OCI-LY1 (cell line): Measurements from ENCODE around the gene TMCC1.

Experiments used
- H2AFZ ChIP-seq: fragments of 200-600 bp; sonication (generic), shearing (Covaris generic); 2 replicates; pipeline ENCODE4 v1.6.0; 2014; ENCODE audit warnings: antibody characterized with exemption, mild to moderate bottlenecking, low read length
- H3F3A ChIP-seq: fragments of 200-600 bp; sonication (generic), shearing (Covaris generic); 2 replicates; pipeline ENCODE4 v1.6.0; 2014; ENCODE audit warnings: mild to moderate bottlenecking, antibody characterized with exemption, low read length, moderate library complexity; ENCODE audit not compliant: insufficient read depth
- H3K27ac ChIP-seq: fragments of 200-600 bp; sonication (generic); 2 replicates; pipeline ENCODE4 v1.5.1; 2014; ENCODE audit warnings: low read length, mixed run types, mild to moderate bottlenecking, low read depth; ENCODE audit not compliant: poor library complexity, severe bottlenecking
- H3K27me3 ChIP-seq: fragments of 200-600 bp; sonication (generic); 2 replicates; pipeline ENCODE4 v1.6.0; 2014; ENCODE audit warnings: antibody characterized with exemption, mild to moderate bottlenecking, low read length, moderate library complexity; ENCODE audit not compliant: insufficient read depth
- H3K36me3 ChIP-seq: fragments of 200-600 bp; sonication (generic); 2 replicates; pipeline ENCODE4 v1.6.1; 2014; ENCODE audit warnings: mild to moderate bottlenecking, antibody characterized with exemption, low read length, moderate library complexity, mixed read lengths; ENCODE audit not compliant: insufficient read depth
- H3K4me1 ChIP-seq: fragments of 200-600 bp; sonication (generic); 2 replicates; pipeline ENCODE4 v1.5.1; 2014; ENCODE audit warnings: mild to moderate bottlenecking, low read length, moderate library complexity; ENCODE audit not compliant: insufficient read depth, severe bottlenecking
- H3K4me2 ChIP-seq: fragments of 200-600 bp; sonication (generic), shearing (Covaris generic); 2 replicates; pipeline ENCODE4 v1.6.1; 2014; ENCODE audit warnings: low read length
- H3K4me3 ChIP-seq: fragments of 200-600 bp; sonication (generic); 2 replicates; pipeline ENCODE4 v1.5.1; 2014; ENCODE audit warnings: low read length, low read depth, mild to moderate bottlenecking, mixed read lengths; ENCODE audit not compliant: poor library complexity, severe bottlenecking
- H3K79me2 ChIP-seq: fragments of 200-600 bp; shearing (Covaris generic); 2 replicates; pipeline ENCODE4 v1.6.1; 2016; ENCODE audit warnings: mixed run types, low read length, mixed read lengths; ENCODE audit not compliant: insufficient read depth
- H3K9ac ChIP-seq: fragments of 200-600 bp; sonication (generic), shearing (Covaris generic); 2 replicates; pipeline ENCODE4 v1.6.1; 2014; ENCODE audit warnings: mild to moderate bottlenecking, low read length, mixed read lengths
- H3K9me2 ChIP-seq: fragments of 200-600 bp; sonication (generic), shearing (Covaris generic); 2 replicates; pipeline ENCODE4 v1.6.1; 2014; ENCODE audit warnings: low read depth, mild to moderate bottlenecking, low read length, mixed read lengths
- H3K9me3 ChIP-seq: fragments of 200-600 bp; shearing (Covaris generic); 2 replicates; pipeline ENCODE4 v1.6.1; 2014; ENCODE audit warnings: low read length, mixed read lengths
- H4K20me1 ChIP-seq: fragments of 200-600 bp; sonication (generic), shearing (Covaris generic); 2 replicates; pipeline ENCODE4 v1.6.0; 2016; ENCODE audit warnings: mild to moderate bottlenecking, low read length; ENCODE audit not compliant: insufficient read depth
- EZH2 ChIP-seq: fragments of 200-600 bp; sonication (generic), shearing (Covaris generic); IDR thresholded peaks from 2 replicates; pipeline ENCODE4 v1.8.0; 2017; ENCODE audit warnings: borderline replicate concordance, mixed run types, mild to moderate bottlenecking, antibody characterized with exemption, low read length, moderate library complexity, mixed read lengths
- TF ChIP-seq, protein P1 (sequence below): fragments of 200-600 bp; sonication (generic), shearing (Covaris generic); IDR thresholded peaks from 2 replicates; pipeline ENCODE4 v1.5.1; 2017; ENCODE audit warnings: mild to moderate bottlenecking, antibody characterized with exemption, low read length, moderate library complexity, mixed read lengths

Gene TMCC1

DNA sequence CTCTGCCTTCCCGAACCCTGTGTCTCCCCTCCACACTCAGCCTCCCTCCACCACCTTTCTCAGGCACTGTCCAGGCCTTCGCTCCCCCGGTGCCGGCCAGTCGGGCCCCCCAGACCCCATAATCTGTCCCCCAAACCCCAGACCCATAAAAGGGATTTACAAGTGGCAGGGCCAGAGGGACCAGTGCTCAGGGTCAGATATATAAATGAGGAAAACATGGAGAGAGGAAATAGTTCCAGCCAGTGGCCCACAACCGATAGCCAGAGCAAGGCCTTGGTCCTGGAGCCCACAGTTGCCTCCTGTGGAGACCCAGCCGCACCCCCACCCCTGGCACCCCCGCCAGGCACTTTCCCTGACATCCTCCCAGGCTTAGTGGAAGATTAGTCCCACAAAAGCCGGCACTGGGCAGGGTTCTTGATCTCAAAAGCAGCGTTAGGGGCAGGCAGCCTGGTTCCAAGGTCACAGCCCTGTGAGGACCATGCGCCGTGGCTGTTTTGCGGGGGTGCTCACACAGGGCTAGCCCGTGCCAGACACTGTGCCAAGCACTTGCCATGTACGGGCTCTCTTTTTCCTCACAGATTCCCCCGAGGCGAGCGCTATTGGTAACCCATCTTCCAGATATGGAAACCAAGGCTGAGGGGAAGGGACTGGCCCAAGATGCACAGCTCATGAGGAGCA, 286.0 kb downstream of the TMCC1 start:
- H3K27me3 ChIP-seq, result peaks cover 17% of the 10 kb centered on the region
- H3K27ac ChIP-seq, result no peak overlapping the region
- no peak for TF ChIP-seq EZH2
- TF ChIP-seq, protein P1, sequence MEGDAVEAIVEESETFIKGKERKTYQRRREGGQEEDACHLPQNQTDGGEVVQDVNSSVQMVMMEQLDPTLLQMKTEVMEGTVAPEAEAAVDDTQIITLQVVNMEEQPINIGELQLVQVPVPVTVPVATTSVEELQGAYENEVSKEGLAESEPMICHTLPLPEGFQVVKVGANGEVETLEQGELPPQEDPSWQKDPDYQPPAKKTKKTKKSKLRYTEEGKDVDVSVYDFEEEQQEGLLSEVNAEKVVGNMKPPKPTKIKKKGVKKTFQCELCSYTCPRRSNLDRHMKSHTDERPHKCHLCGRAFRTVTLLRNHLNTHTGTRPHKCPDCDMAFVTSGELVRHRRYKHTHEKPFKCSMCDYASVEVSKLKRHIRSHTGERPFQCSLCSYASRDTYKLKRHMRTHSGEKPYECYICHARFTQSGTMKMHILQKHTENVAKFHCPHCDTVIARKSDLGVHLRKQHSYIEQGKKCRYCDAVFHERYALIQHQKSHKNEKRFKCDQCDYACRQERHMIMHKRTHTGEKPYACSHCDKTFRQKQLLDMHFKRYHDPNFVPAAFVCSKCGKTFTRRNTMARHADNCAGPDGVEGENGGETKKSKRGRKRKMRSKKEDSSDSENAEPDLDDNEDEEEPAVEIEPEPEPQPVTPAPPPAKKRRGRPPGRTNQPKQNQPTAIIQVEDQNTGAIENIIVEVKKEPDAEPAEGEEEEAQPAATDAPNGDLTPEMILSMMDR, result no peak
- H3K9me3 ChIP-seq, result no peaks in the 10 kb centered on the region
- no peaks in the 10 kb centered on the region for H3K9me2 ChIP-seq
- peaks cover 17% of the 10 kb centered on the region for H3K4me1 ChIP-seq
- H3K4me3 ChIP-seq, result peak overlapping the region; percentile 64
- H2AFZ ChIP-seq, result no peak overlapping the region
- no peaks in the 10 kb centered on the region for H4K20me1 ChIP-seq
- no peaks in the 10 kb centered on the region for H3F3A ChIP-seq
- H3K9ac ChIP-seq, result peak overlapping the region; percentile 47; the same call in 1 of the 2 replicates
- H3K79me2 ChIP-seq, result no peaks in the 10 kb centered on the region
- H3K4me2 ChIP-seq, result peak overlapping the region; percentile 76
- H3K36me3 ChIP-seq, result no peaks in the 10 kb centered on the region

DNA sequence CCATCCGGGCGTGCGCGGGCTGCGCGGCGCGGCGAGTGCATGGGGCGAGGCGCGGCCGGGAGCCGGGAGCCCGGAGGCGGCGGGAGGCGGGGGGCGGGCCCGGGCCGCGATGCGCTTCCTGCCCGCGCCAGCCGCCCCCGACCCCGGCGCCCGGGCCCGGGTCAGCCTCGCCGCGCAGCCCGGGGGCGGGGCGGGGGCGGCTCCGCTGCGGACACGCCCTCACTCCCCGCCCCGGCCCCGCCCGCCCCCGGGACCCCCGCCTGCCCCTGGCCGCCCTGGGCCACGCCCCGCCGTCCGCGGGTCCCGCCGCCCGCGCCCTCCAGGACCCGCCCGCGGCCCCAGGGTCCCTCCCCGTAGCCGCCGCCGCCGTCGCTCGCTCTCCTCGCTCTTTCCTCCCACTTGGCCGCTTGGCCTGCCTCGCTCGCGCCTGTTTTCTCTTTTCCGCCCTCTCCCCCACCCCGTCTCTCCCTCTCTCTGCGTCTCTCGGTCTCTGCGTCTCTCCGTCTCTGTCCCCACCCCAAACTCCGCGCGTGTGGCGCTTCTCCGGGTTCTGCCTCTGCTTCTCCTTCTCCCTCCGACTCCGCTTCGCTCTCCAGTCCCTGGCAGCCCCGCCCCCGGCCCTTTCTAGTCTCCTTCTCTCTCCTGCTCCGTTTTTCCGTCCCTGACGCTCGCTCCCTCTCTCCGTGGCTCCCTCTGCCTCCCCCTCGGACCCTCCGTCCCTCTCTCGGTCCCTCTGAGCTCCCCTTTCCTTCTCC, 286.7 kb downstream of the TMCC1 start, which contains the start of gene PLXND1:
TSS of gene PLXND1 (minus strand) at position 41 of the 755 bp plus-strand sequence. CDS start at position 4, 37 bp downstream.
- H3K36me3 ChIP-seq, result no peaks in the 10 kb centered on the region
- no peak within 1 kb of the TSS for H2AFZ ChIP-seq
- H3K4me3 ChIP-seq, result peak within 1 kb of the TSS; percentile 64
- peaks cover 17% of the 10 kb centered on the region for H3K27me3 ChIP-seq
- no peaks in the 10 kb centered on the region for H4K20me1 ChIP-seq
- H3K9me3 ChIP-seq, result no peaks in the 10 kb centered on the region
- H3K9me2 ChIP-seq, result no peaks in the 10 kb centered on the region
- no peaks in the 10 kb centered on the region for H3F3A ChIP-seq
- peak within 1 kb of the TSS; percentile 76 for H3K4me2 ChIP-seq
- TF ChIP-seq EZH2, result no peak
- TF ChIP-seq, protein P1, result no peak
- no peaks in the 10 kb centered on the region for H3K79me2 ChIP-seq
- H3K4me1 ChIP-seq, result peaks cover 17% of the 10 kb centered on the region
- peak within 1 kb of the TSS; percentile 47 for H3K9ac ChIP-seq
- H3K27ac ChIP-seq, result no peak within 1 kb of the TSS

DNA sequence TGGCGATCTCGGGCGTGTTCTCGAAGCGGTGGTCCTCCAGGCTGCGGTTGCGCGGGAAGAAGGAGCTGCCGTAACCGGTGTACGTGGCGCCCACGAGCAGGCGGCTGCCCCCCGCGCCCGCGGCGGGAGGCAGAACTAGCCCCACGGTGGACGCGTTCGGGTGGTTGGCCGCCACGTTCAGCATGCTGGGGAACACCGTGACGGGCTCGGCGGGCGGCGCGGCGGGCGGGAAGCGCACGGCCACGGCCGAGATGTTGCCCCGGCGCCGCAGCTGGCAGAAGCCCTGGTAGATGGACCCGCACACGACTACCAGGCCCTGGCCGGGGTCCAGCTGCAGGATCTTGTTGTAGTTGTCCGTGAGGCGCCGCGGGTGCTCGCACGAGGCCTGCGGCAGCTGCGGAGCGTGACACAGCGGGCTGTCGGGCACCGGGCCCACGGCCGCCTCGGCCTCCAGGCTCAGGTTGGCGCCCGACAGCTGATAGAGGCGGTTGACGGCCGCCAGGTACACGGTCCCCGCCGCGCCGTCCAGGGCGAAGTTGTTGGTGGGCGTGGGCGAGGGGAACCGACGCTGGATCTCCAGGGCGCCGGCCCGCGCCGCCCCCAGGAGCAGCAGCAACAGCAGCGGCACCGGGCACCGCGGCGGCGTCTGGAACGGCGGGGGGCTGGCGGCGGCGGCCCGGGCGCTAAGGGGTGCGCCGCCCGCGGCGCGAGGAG, 287.4 kb downstream of the TMCC1 start:
- Histone ChIP-seq H3K9me2 (no peaks in the 10 kb centered on the region), H3K4me2 (peak overlapping the region; percentile 63), H3K36me3 (no peaks in the 10 kb centered on the region), H4K20me1 (no peaks in the 10 kb centered on the region), H2AFZ (no peak overlapping the region), H3K27ac (no peak overlapping the region), H3F3A (no peaks in the 10 kb centered on the region), H3K9me3 (no peaks in the 10 kb centered on the region), H3K79me2 (no peaks in the 10 kb centered on the region), H3K9ac (peak overlapping the region; percentile 28; the same call in 1 of the 2 replicates), H3K4me1 (peaks cover 17% of the 10 kb centered on the region), H3K27me3 (peaks cover 17% of the 10 kb centered on the region), H3K4me3 (peak overlapping the region; percentile 59)
- no peak; the same call in 1 of the 2 replicates for TF ChIP-seq EZH2
- TF ChIP-seq, protein P1, result no peak
